Sigmoid colon (tissue), 7 donors: ENCODE data around the gene IL36B. TPM values are rescaled to one million over a fixed set of nuclear protein-coding genes. Genes with fewer than 3 reads are reported as not detected.

Experiments used
- DNase-seq: peaks from one replicate; pipeline ENCODE4 v3.0.0-alpha.2; 2019
- H3K27ac ChIP-seq, 4 donors: fragments of 200-600 bp; sonication (generic); one replicate each; pipeline ENCODE4 v1.5.1; 2016 to 2019; ENCODE audit warnings: mild to moderate bottlenecking in 1 of 4
- H3K27me3 ChIP-seq, 3 donors: fragments of 200-600 bp; sonication (generic); one replicate each; pipeline ENCODE4 v1.5.1; 2019; ENCODE audit warnings: mild to moderate bottlenecking in 1 of 3
- H3K36me3 ChIP-seq, 4 donors: fragments of 200-600 bp; sonication (generic); one replicate each; pipeline ENCODE4 v1.5.1; 2016 to 2019
- H3K4me1 ChIP-seq, 4 donors: fragments of 200-600 bp; sonication (generic); one replicate each; pipeline ENCODE4 v1.5.1; 2017 to 2019
- H3K4me3 ChIP-seq, 4 donors: fragments of 200-600 bp; sonication (generic); one replicate each; pipeline ENCODE4 v1.5.1; 2017 to 2019; ENCODE audit warnings: mild to moderate bottlenecking in 2 of 4, moderate library complexity in 1 of 4
- H3K9me3 ChIP-seq, 4 donors: fragments of 200-600 bp in 3 of 4; sonication (generic) in 3 of 4; one replicate each; pipeline versions ENCODE4 v1.5.1 to v1.6.1; 2013 to 2019
- EP300 ChIP-seq, 4 donors: sonication (generic); formaldehyde crosslinking; IDR thresholded peaks; one replicate each; pipeline ENCODE4 v1.6.1; 2017; ENCODE audit warnings: antibody characterized with exemption in 4 of 4
- POLR2A ChIP-seq, 2 donors: fragments of 450-650 bp; IDR thresholded peaks; one replicate each; pipeline ENCODE4 v1.6.1; 2016; ENCODE audit warnings: antibody characterized with exemption in 2 of 2, mild to moderate bottlenecking in 2 of 2, moderate library complexity in 2 of 2
- POLR2AphosphoS5 ChIP-seq, 4 donors: sonication (generic); formaldehyde crosslinking; IDR thresholded peaks; one replicate each; pipeline ENCODE4 v1.6.1; 2017; ENCODE audit warnings: antibody characterized with exemption in 4 of 4
- WGBS, 2 donors: extraction: QIAGEN DNeasy Blood & Tissue Kit; methylation state at CpG; one replicate each; pipeline ENCODE4 v1.1.7; 2013; 5-methylcytosine and 5-hydroxymethylcytosine counted together
- intact Hi-C: fragments of 100-400 bp; cut with DNase I; formaldehyde crosslinking; loops from one replicate; pipeline ENCODE4 v1.15.1; 2023
- polyA plus RNA-seq, 3 donors: library from polyadenylated mRNA; stranded (reverse); fragments of 200-250 nt; gene quantifications; one replicate each; pipeline ENCODE4 v1.2.3, GENCODE V29; 2013
- total RNA-seq, 4 donors: library from RNA; depleted of rRNA; stranded (reverse); fragments of >200 nt; gene quantifications; one replicate each; pipeline ENCODE4 v1.1.0, GENCODE V29; 2016
- TF ChIP-seq, protein P1 (sequence below), 4 experiments: fragments of 450-650 bp in 3 of 4; fragments of 200-600 bp in 1 of 4; IDR thresholded peaks; one replicate each; pipeline ENCODE4 v1.5.1; 2016 to 2019; ENCODE audit warnings: antibody characterized with exemption in 4 of 4, mild to moderate bottlenecking in 3 of 4, moderate library complexity in 2 of 4
- donor health status: healthy with polysubstance abuse.
- donor health status: Bipolar disorder and iron deficiency.
- donor health status: healthy.

IL36B gene
- total and polyA plus RNA-seq, 7 donors = not detected

DNA sequence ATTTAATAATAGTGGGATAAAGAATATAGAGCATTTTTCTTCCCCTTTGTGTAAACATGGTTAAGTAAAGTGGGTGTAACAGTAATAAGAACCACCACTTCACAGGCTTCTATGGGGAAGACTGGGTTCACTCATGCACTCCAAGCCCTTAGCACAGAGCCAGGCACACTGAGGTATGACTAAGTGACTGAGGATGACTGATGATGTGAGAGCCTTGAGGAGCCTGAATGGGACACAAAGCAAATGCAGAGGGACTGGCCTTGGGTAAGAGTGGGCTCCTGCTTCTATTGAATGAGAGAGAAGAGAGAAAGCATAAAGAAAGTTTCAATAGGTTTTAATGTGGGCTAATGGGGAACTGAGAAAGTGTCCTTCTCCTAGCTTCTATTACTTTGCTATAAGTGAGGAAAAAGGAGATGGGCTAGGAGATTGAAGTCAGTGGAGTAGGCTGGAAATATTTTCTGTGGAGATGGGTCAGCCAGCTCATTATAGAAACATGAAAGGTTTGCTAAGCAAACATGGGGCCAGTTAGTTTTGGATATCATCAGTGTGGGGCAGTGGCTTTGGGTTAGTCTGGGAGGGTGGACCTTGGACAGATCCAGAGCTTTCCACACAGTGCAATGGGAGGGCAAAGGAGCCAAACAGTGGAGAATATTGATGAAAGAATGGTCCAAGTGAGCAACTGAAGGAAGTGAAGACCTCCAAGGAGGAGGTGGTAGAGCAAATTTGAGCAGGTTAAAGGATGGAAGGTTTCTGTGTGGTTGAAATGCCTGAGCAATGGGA lies 35.7 kb upstream of the IL36B start:
- H3K27ac ChIP-seq = no peak overlapping the region
- intact Hi-C loops = no loop called here

DNA sequence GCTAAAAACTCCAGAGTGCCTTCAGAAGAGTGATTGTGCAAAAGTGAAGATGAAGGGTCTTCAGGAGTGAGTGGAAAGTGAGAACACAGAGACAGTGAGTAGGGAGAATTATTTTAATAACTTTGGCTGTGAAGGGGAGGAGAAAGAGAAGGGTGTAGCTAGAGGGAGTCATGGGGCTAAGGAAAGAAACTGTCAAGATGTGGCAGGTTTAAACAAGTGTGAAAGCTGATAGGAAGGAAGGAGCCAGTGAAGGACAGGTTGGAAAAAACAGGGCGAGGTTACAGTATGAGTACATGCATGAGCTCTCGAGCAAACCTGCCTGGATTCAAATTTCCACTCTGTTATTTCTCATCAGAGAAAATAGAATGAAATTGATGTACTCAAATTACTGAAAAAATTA lies 32.9 kb upstream of the IL36B start:
- Histone ChIP-seq H3K27me3 (no peaks in the 10 kb centered on the region), H3K4me3 (no peak overlapping the region), H3K36me3 (no peaks in the 10 kb centered on the region), H3K9me3 (no peaks in the 10 kb centered on the region), H3K4me1 (no peaks in the 10 kb centered on the region), H3K27ac (no peak overlapping the region)
- DNase-seq = no peak
- 62 to 77% methylated on average over 2 of the region's 2 CpGs for WGBS, 2 donors
- intact Hi-C loops = no loop called here
- TF ChIP-seq POLR2A (IDR thresholded peaks at IDR 0.05) (no peak), EP300 (IDR thresholded peaks at IDR 0.05) (no peak)

More for the DNA sequence above, 35.7 kb upstream of the IL36B start:
- Histone ChIP-seq H3K9me3 (no peaks in the 10 kb centered on the region), H3K36me3 (no peaks in the 10 kb centered on the region), H3K4me3 (no peak overlapping the region), H3K4me1 (no peaks in the 10 kb centered on the region), H3K27me3 (no peaks in the 10 kb centered on the region)
- TF ChIP-seq, protein P1, sequence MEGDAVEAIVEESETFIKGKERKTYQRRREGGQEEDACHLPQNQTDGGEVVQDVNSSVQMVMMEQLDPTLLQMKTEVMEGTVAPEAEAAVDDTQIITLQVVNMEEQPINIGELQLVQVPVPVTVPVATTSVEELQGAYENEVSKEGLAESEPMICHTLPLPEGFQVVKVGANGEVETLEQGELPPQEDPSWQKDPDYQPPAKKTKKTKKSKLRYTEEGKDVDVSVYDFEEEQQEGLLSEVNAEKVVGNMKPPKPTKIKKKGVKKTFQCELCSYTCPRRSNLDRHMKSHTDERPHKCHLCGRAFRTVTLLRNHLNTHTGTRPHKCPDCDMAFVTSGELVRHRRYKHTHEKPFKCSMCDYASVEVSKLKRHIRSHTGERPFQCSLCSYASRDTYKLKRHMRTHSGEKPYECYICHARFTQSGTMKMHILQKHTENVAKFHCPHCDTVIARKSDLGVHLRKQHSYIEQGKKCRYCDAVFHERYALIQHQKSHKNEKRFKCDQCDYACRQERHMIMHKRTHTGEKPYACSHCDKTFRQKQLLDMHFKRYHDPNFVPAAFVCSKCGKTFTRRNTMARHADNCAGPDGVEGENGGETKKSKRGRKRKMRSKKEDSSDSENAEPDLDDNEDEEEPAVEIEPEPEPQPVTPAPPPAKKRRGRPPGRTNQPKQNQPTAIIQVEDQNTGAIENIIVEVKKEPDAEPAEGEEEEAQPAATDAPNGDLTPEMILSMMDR (IDR thresholded peaks at IDR 0.05) = no peak
- TF ChIP-seq POLR2AphosphoS5 (IDR thresholded peaks at IDR 0.05) = no peak
- TF ChIP-seq EP300 (IDR thresholded peaks at IDR 0.05) = no peak
- no peak for TF ChIP-seq POLR2A (IDR thresholded peaks at IDR 0.05)
- DNase-seq = no peak

DNA sequence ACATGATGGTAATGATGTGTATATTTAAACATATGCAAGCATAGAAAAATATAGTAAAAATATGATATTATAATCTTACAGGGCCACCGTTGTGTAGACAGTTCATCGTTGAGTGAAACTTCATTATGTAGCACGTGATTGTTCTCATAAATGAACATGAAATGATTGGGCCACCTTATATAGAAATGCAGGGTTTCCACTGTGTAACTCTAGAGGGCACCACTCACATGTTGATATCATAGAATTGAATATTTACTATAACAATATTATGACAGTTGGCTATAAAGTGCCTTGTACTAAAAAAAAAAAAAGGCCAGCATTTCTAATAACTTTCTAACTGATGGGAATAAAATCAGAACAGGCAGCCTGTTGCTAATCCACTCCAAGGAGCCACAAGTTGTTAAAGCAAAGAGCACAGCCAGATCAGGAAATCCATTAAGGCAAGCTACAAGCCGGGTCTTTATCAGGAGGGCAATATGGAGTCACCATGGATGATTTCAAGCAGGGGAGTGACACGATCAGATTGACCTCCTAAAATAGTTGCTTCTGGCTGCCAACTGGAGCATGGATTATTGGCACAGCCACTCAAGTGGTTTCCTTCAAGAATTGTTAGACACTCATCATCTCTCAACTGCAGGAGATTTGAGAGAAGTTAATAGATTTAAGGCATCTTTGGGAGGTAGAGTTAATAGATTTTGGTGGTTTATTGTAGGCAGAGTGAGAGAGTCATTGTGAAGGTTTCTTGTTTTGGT lies 31.8 kb upstream of the IL36B start:
- no peak overlapping the region for H3K4me3 ChIP-seq
- TF ChIP-seq POLR2A (IDR thresholded peaks at IDR 0.05) (no peak), EP300 (IDR thresholded peaks at IDR 0.05) (no peak), POLR2AphosphoS5 (IDR thresholded peaks at IDR 0.05) (no peak)
- TF ChIP-seq, protein P1 (IDR thresholded peaks at IDR 0.05) = no peak
- H3K4me1 ChIP-seq = no peaks in the 10 kb centered on the region
- intact Hi-C loops = no loop called here
- 27 to 44% methylated on average over 5 of the region's 5 CpGs for WGBS, 2 donors
- H3K27ac ChIP-seq = no peak overlapping the region
- no peaks in the 10 kb centered on the region for H3K9me3 ChIP-seq
- H3K36me3 ChIP-seq = no peaks in the 10 kb centered on the region
- DNase-seq = no peak
- no peaks in the 10 kb centered on the region for H3K27me3 ChIP-seq

DNA sequence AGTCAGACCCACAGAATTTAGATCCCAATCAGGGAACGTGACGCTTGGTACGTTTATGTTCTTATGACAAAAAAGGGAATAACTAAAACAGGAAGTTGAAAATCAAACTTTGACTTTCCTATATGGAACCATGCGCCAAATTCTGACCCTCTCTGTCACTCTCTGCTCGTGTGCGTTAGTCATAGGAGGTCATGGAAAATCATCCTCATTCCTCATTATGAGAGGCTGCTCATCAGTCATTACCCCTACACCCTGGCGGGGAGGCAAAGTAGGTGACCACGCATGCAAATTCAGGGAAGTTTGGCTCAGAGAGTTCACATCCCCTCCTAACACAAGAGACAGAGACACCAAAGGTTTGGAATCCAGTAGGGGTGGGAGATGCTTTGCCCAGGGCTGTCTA lies 30.6 kb upstream of the IL36B start:
- no peaks in the 10 kb centered on the region for H3K36me3 ChIP-seq
- 69 to 81% methylated on average over 8 of the region's 8 CpGs for WGBS, 2 donors
- no peaks in the 10 kb centered on the region for H3K9me3 ChIP-seq
- no peaks in the 10 kb centered on the region for H3K4me1 ChIP-seq
- no peaks in the 10 kb centered on the region for H3K27me3 ChIP-seq
- no peak for DNase-seq
- H3K4me3 ChIP-seq = no peak overlapping the region
- intact Hi-C loops = no loop called here
- no peak overlapping the region for H3K27ac ChIP-seq
- TF ChIP-seq POLR2A (IDR thresholded peaks at IDR 0.05) (no peak), EP300 (IDR thresholded peaks at IDR 0.05) (peak in 1 of 4 donors; percentile 45), POLR2AphosphoS5 (IDR thresholded peaks at IDR 0.05) (no peak)
- TF ChIP-seq, protein P1 (IDR thresholded peaks at IDR 0.05) = no peak

DNA sequence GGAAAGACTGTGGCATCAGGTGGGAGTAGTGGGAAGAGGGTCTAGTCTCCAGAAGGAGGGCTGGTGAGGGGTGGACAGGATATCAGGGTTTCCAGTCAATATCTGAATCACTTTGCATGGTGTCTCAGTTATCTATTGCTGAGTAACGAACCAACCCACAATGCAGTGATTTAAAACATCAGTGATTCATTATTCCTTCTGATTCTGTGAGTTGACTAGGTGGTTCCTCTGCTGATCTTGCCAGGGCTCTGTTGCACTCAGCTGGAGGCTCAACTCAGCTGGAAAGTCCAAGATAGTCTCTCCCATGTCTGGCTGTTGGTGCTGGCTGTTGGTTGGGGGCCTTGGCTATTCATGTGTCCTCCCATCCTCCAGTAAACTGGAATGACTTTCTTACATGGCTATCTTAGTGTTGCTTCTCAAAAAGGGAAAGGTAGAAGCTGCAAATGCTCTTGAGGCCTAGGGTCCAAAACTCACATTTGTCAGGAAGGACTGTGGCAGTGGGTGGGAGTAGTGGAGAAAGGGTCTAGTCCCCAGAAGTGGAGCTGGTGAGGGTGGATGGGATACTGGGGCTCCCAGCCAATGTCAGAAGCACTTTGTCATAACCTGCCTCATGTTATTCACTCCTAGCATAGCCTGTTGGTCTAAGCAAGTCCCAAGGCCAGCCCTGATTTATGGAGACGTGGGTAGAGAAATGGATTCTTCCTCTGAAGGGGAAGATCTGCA lies 29.0 kb upstream of the IL36B start:
- no peak for TF ChIP-seq POLR2A (IDR thresholded peaks at IDR 0.05)
- no peak for TF ChIP-seq EP300 (IDR thresholded peaks at IDR 0.05)
- TF ChIP-seq, protein P1 (IDR thresholded peaks at IDR 0.05) = no peak
- TF ChIP-seq POLR2AphosphoS5 (IDR thresholded peaks at IDR 0.05) = no peak
- intact Hi-C loops = no loop called here
- H3K27me3 ChIP-seq = no peaks in the 10 kb centered on the region
- H3K9me3 ChIP-seq = no peaks in the 10 kb centered on the region
- WGBS, 2 donors = 81 to 84% methylated on average over 2 of the region's 2 CpGs
- H3K4me1 ChIP-seq = no peaks in the 10 kb centered on the region
- DNase-seq = no peak
- no peak overlapping the region for H3K4me3 ChIP-seq
- H3K27ac ChIP-seq = no peak overlapping the region
- no peaks in the 10 kb centered on the region for H3K36me3 ChIP-seq
